GDM1 (cell line): Measurements from ENCODE around the gene NIPAL3.
A peak's percentile ranks its signal among the peaks of the same experiment; 100 is the strongest.

Source experiments
- DNase-seq: peaks from one replicate; lab custom pipeline; 2025; lab: John Stamatoyannopoulos, UW

The NIPAL3 gene

GRCh38 chr1:24415334-24415909 lies at the start of gene NIPAL3:
Gene NIPAL3 (plus strand): TSS chr1:24415802. CDS start chr1:24419548, 3,746 bp downstream.
- peak; percentile 98 for DNase-seq

DNA sequence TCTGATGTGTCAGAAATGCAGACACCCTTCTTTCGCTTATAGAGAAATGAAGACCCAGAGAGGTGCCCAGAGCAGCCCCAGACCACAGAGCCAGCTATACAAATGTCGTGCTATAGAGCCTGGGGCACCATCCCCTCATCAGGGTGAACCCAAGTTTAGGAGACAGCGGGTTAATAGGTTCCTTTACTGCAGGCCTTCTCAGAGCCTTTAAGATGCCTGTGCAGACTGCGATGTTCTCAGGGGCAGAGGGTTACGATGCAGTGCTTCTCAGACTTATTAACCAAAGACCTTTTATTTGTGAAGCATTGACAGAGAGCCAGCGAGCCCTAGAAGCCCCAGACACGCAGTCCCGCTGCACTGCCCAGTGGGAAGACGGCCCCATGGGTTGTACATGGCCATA lies 48.9 kb upstream of the NIPAL3 start:
- no peak for DNase-seq

DNA sequence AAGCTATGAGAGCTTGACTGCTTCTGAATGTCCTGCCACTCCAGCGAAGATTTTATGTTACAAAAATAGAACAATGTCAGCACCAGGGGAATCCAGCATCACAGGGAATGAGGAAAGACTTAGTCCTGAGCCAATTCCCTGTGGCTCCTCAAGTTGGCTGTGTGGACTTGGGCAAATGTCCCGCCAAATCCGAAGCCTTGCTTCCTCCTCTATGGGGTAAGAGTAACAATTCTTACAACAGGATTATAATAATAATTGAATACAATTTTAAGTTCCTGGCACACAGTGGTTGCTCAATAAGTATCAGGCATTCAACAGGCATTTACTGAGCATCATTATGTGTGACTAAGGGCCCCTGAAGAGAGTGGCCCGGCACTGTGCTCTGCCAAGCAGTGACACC lies 46.4 kb upstream of the NIPAL3 start:
- DNase-seq = no peak

- DNase-seq = no peak
Observed at GRCh38 chr1:24369801-24370200, 45.8 kb upstream of the NIPAL3 start.

- DNase-seq = no peak
Observed at GRCh38 chr1:24373044-24373443, 42.6 kb upstream of the NIPAL3 start.

DNA sequence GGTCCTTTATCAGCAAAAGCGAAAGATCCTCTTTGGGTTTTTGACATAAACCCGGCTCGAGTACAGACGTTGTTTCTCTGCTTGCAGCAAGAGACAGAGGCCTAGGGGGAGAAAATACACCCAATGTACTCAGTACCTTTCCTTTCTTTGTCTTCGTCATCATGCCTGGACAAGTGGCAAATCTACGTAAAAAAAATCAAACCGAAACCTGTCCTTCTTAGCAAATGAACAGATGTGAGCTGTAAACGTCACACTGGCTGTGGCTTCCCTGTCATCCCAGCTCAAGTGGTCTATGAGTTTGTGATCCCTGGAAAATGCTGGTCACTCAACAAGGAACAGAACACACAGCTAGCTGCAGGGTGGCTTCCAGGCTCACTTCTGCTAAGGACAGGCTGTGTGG lies 41.9 kb upstream of the NIPAL3 start:
- DNase-seq = no peak

DNA sequence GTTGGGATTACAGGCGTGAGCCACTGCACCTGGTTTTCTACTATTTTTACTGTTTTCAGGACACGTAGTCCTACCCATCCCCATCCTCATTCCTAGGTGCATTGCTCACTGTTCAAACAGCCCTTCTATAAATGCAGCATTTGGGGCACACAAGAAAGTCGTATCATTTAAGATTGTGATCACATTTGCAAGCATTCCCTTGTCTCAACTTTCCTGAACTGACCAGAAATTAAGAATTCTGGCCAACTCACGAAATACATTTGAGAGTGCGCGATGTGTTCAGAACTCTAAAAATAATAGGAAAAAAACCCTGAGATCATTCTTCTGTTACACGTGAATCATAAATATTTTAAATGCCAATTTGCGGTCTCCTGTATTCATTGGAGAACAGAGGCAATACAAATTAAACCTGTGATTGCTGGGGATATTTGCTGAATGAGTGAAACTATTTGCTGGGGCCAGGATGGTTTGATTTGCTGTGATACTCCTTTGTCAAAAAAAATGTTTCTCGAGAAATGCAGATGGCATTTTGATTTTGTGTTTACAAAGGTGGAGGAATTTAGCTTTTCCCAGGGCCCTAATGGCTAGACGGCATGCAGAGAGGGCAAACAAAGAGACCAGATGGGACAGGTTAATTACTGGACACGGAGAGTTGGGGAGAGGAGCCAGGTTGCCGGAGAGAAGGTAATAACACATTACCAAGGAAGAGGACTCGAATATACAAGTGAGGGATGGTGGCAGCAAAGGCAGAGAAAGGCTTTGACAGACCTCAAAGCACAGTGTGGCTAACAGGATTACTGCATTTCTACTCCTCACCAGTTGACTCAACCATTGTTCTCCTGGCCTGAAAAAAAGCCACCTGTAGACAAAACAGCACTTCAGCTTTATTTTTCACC lies 40.5 kb upstream of the NIPAL3 start:
- no peak for DNase-seq

DNA sequence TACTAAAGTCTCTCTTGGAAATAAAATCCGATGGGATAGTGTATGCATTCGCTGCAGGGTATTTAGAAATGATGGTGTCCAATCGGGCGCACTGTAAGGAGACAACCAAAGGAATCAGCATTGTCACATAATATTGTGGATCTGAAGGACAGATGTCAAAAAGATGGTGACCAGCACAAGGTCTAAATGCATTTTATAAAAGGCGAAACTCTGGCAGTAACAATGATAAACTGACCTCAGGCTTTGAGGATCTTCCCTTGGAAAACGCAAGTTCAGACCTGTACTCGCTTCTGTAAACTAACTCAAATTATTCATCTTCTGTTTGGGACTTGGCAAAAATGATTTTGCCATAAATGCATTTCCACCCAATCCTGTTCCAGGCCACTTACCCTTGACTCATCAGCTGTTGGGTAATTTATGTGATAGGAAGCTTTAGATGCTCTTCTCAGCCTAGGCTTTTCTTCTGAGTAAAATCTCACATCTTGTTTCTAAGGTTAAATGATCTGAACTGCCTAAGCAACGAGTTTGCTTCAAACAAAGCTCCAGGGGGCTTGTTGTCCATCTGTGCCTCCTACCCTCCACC lies 35.8 kb upstream of the NIPAL3 start:
- DNase-seq = no peak

DNA sequence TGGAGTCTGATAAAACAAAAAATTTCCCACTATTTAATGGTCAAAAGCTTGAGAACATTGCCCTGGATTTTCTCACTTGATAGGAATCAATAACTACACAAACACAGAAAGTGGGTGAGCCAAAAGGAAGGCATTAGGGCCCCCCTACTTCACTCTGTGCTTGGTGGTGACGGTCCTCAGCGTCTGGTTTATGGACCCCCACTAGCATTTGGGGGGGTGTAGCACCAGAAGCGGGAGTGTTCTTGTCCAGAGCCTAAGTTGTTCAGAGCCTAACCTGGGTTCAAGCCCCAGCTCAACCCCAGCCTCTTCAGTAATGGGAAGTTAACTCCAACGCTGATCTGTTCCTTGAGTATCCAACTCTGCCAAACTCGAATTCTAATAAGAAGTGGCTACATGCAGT lies 35.1 kb upstream of the NIPAL3 start:
- no peak for DNase-seq

DNA sequence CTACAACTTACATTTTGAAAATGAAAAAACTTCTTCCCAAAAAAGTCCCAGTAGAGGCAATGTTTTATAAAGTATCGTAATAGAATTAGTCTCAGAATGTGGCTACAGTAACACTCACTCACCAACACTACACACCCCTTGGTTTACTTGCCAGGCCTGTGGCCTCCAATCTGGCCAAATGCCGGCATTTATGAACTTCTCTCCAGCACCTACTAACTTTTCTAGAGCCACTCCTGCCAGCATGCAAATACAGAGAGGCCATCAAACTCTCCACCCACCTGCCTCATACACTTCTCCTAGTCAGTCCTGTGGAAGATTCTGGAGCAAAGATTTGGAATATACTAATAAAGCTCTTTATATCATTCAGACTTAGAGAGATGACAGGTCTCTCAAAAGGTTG lies 34.3 kb upstream of the NIPAL3 start:
- no peak for DNase-seq

DNA sequence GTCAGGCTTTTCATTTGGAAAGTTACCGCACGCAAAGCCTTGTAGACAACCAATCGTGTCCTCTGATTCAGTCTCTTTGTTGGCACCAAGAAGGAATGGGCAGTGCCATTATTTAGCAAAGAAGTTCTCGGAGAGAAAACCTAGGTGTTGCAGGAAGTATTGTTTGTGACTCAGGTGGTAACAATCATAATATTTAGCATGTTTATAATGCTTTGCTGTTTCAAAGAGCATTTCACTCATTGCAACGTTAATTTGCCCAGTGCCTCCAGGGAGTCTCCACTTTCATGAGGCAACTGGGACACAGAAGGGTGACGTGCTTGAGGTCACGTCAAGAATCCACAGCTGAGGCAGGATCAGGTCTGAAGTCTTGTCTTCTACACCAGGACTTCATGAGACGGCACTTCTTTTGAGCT lies 33.4 kb upstream of the NIPAL3 start:
- no peak for DNase-seq

DNA sequence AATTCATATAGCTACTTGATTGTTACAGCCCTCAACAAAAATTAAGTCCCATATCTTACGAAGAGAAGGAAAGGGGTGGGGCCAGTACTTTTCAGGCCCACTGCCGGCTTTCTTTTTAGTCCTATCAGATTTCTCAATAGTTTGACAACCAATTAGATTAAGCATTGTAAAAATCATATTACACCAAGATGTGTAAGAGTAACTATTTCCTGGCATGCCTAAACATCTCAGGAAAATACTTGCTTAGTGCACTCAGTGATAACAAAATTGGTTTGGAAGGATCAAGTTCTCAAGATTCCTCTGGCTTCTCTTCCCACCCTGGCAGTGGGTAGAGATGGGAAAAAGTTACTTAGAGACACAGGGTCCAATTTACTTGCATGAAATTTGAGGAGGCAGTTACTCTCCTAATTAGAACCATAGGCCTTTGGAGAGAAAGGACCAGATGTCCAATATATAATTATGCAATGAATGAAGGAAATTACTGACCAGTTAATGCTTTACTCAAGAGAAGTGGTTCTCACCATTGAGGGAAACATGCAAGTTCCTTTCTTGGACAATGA lies 32.1 kb upstream of the NIPAL3 start:
- no peak for DNase-seq

DNA sequence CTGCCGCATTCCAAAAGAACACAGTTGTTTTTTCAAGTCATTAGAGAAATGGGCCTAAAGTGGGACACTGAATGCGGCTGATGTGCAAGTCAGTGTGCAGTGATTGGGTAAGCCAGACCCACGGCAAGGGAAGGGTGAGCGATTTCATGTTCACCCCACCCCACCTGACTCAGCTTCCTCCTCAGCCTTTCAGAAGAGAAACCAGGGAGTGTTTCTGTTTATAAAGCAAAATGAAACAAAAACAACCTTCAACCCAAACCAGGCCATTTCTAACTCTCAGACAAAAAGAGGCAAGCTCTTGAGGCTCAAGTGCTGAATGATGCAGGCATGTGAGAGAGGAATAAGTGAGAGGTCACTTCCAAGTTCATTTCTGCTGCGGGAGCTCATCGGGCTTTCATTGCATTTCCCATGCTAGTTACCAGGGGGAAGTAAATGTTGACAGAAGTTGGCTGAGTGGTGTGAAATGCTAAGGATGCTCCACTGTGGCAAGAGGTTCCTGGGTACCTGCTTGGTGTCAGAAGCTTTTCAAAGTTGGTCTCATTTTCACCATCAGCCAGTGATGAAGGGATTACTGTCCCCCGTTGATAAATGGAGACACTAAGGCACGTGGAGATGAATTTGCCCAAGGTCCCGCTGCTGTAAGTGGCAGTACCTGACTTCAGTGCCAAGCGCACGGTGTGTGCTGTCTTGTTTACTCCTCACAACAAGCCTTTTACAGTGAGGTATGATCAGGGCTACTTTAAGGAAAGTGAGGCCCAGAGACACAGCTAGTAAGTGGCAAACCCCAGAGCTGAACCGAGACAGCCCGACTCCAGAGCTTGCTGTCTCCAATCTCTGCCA lies 31.1 kb upstream of the NIPAL3 start:
- no peak for DNase-seq

- DNase-seq = no peak
Observed at GRCh38 chr1:24385160-24385940, 30.3 kb upstream of the NIPAL3 start.

GRCh38 chr1:24386241-24386640 lies 29.4 kb upstream of the NIPAL3 start:
- no peak for DNase-seq

GRCh38 chr1:24386931-24387330 lies 28.7 kb upstream of the NIPAL3 start:
- DNase-seq = no peak

DNA sequence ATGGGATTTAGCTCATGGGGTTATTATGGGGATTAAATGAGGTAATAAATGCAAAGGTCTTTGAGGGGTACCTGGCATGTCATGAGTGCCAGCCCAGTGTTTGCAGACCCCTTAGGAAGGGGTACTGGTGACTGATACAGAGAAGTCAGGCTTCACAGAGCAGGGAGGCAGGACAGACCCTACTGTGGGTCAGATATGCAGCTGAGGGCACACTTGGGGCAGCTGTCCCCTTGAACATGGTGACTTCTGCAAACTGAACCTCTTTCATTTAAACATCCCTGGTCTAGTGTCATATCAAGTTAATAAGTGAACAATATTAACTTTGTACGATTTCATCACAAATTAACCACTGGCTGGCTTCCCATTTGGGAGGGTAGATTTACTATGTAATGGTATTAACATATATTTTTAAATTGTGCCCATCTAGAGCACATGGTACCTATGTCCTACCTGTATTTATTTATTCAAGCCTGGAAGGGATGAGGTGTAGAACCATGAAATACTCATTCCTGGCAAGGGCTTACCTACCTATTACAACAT lies 27.9 kb upstream of the NIPAL3 start:
- DNase-seq = no peak

DNA sequence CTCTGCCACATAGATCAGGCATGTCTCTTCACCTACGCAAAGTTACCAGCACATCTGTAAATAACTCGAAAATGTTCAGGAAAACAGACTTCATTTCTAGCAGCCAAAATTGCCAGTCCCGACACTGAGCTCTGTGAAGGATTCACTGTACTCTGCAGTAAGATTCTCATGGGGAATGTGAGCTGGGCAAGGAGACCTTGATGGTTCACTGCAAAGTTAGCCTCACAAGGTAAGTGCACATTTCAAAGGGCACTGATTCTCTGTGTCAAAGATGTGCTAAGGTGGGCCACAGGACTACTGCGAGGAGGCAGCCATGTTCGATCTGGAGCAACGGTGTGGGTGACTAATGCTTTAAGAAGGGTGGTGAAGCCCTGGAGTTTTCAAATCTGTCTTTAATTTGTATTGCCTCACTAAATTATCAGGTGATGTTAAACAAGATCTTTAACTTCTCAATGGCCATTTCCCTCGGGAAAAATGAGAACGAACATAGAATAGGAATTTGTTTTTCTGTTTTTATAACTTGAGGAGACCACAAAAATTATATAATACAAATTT lies 27.2 kb upstream of the NIPAL3 start:
- DNase-seq = no peak

GRCh38 chr1:24389231-24389678 lies 26.3 kb upstream of the NIPAL3 start:
- DNase-seq = no peak
